Lung (tissue), 12 donors: Measurements from ENCODE around the gene SEC14L3. TPM values are rescaled to one million over a fixed set of nuclear protein-coding genes. Genes with fewer than 3 reads are reported as not detected.
"Not testable (repeated sequence)": the region's sequence is repeated elsewhere in the genome, so short reads cannot be mapped to it uniquely, and the experiment has no call there.

Experiments used
- ATAC-seq: fragments of 200-7000 bp; cut with Tn5 transposase; one replicate; pipeline ENCODE4 v1.9.1; 2020; ENCODE audit warnings: moderate number of reproducible peaks; ENCODE audit not compliant: insufficient read depth, low FRiP score
- DNase-seq, 3 donors: peaks; one replicate each; pipeline ENCODE4 v3.0.0-alpha.2; 2013 to 2017
- H3K27ac ChIP-seq, 2 donors: one replicate each; pipeline ENCODE4 v1.5.1; 2013; ENCODE audit warnings: mild to moderate bottlenecking in 2 of 2, moderate library complexity in 2 of 2, control low read depth in 1 of 2, inconsistent platforms in 1 of 2, low read depth in 1 of 2, low read length in 1 of 2
- H3K27me3 ChIP-seq, 3 donors: one replicate each; pipeline ENCODE4 v1.5.1; 2013; ENCODE audit warnings: low read length in 2 of 3; ENCODE audit not compliant: control insufficient read depth in 3 of 3, insufficient read depth in 3 of 3
- H3K36me3 ChIP-seq, 4 donors: one replicate each; pipeline ENCODE4 v1.5.1; 2013; ENCODE audit warnings: low read length in 4 of 4, mild to moderate bottlenecking in 1 of 4, moderate library complexity in 1 of 4; ENCODE audit not compliant: control insufficient read depth in 4 of 4, insufficient read depth in 4 of 4
- H3K4me1 ChIP-seq, 5 donors: one replicate each; pipeline ENCODE4 v1.5.1; 2013; ENCODE audit warnings: low read length in 5 of 5, mild to moderate bottlenecking in 2 of 5, moderate library complexity in 1 of 5; ENCODE audit not compliant: control insufficient read depth in 5 of 5, insufficient read depth in 5 of 5
- H3K4me3 ChIP-seq: one replicate; pipeline ENCODE4 v1.5.1; 2013; ENCODE audit warnings: mild to moderate bottlenecking, control low read depth, moderate library complexity
- H3K9ac ChIP-seq, 2 donors: one replicate each; pipeline ENCODE4 v1.5.1; 2013; ENCODE audit warnings: low read length in 2 of 2, control low read depth in 1 of 2; ENCODE audit not compliant: insufficient read depth in 1 of 2
- H3K9me3 ChIP-seq, 4 donors: one replicate each; pipeline ENCODE4 v1.5.1; 2013; ENCODE audit warnings: low read length in 3 of 4, mild to moderate bottlenecking in 1 of 4, moderate library complexity in 1 of 4; ENCODE audit not compliant: control insufficient read depth in 4 of 4, insufficient read depth in 3 of 4
- CTCF ChIP-seq: IDR thresholded peaks from 2 replicates; pipeline ENCODE4 v1.5.1; 2012; ENCODE audit warnings: mild to moderate bottlenecking; ENCODE audit errors: control extremely low read depth, extremely low read depth
- WGBS, 2 donors: extraction: QIAGEN DNeasy Blood & Tissue Kit; methylation state at CpG; one replicate each; pipeline ENCODE4 v1.1.7; 2013; 5-methylcytosine and 5-hydroxymethylcytosine counted together
- polyA plus RNA-seq, 2 donors: library from polyadenylated mRNA; stranded (reverse); fragments of 200-250 nt; gene quantifications; one replicate each; pipeline ENCODE4 v1.2.1, GENCODE V29; 2013
- total RNA-seq, 2 donors: library from RNA; depleted of rRNA in 1 of 2; stranded (reverse); fragments of >200 nt in 1 of 2; gene quantifications; one replicate each; pipeline ENCODE4 v1.2.1, GENCODE V29; 2014 to 2021
- donor health status: control.
- donor health status: control.
- donor health status: Bipolar disorder and iron deficiency.
- donor health status: healthy.
- donor health status: DM: yes; HTN: yes; CAD: no.

The SEC14L3 gene
- total and polyA plus RNA-seq, 4 donors: 0.17 to 0.98 (median 0.70) TPM

- Histone ChIP-seq H3K4me1 (peaks cover 0 to 8% (median 0%) of the 10 kb centered on the region in 5 donors), H3K36me3 (no peaks in the 10 kb centered on the region), H3K27ac (no peak overlapping the region), H3K9me3 (no peaks in the 10 kb centered on the region), H3K4me3 (no peak overlapping the region), H3K9ac (no peak overlapping the region), H3K27me3 (no peaks in the 10 kb centered on the region)
- TF ChIP-seq CTCF: no peak
- DNase-seq: no peak
- ATAC-seq: no peak
- WGBS, 2 donors: 80 to 91% methylated on average over 2 of the region's 2 CpGs
Observed at GRCh38 chr22:30470655-30471054, 1.2 kb downstream of the SEC14L3 start.

GRCh38 chr22:30469165-30469564 lies 2.7 kb downstream of the SEC14L3 start:
- no peaks in the 10 kb centered on the region for H3K36me3 ChIP-seq
- peaks cover 0 to 8% (median 0%) of the 10 kb centered on the region in 5 donors for H3K4me1 ChIP-seq
- no peak overlapping the region for H3K4me3 ChIP-seq
- ATAC-seq (no peak), DNase-seq (no peak)
- H3K9me3 ChIP-seq: no peaks in the 10 kb centered on the region
- WGBS, 2 donors: 43 to 90% methylated on average over 2 of the region's 2 CpGs
- H3K27me3 ChIP-seq: no peaks in the 10 kb centered on the region
- no peak for TF ChIP-seq CTCF
- no peak overlapping the region for H3K9ac ChIP-seq
- no peak overlapping the region for H3K27ac ChIP-seq

- H3K9ac ChIP-seq, ATAC-seq, H3K4me1 ChIP-seq, H3K27me3 ChIP-seq, H3K4me3 ChIP-seq, H3K27ac ChIP-seq, H3K9me3 ChIP-seq, H3K36me3 ChIP-seq, DNase-seq: not testable (repeated sequence)
- 88 to 91% methylated on average over 6 of the region's 6 CpGs for WGBS, 2 donors
Observed at GRCh38 chr22:30460555-30460954, 11.3 kb downstream of the SEC14L3 start.

GRCh38 chr22:30460147-30460546 lies 11.7 kb downstream of the SEC14L3 start:
- no peak for ATAC-seq
- Histone ChIP-seq H3K27me3 (no peaks in the 10 kb centered on the region), H3K4me1 (peaks cover 0 to 2% (median 0%) of the 10 kb centered on the region in 5 donors), H3K4me3 (no peak overlapping the region), H3K9ac (no peak overlapping the region), H3K36me3 (no peaks in the 10 kb centered on the region), H3K27ac (no peak overlapping the region), H3K9me3 (peaks cover 0 to 4% (median 0%) of the 10 kb centered on the region in 4 donors)
- WGBS, 2 donors: 67 to 77% methylated on average over 4 of the region's 4 CpGs
- no peak for TF ChIP-seq CTCF
- no peak for DNase-seq
